ENCODE results near the gene ACSF3.

Gene ACSF3

GRCh38 chr16:89093602-89094251 is at the start of gene ACSF3:
TSS of gene ACSF3 (plus strand) at chr16:89093852. CDS start at chr16:89100682, 6,830 bp downstream.
- Histone ChIP-seq H3K9me3 (no peaks in the 10 kb centered on the region), H3K4me1 (peaks cover 8% of the 10 kb centered on the region; the same call in 1 of the 2 replicates), H3K4me3 (peak within 1 kb of the TSS; percentile 67), H3K36me3 (replicated peaks) (no peaks in the 10 kb centered on the region; the same call in 1 of the 2 replicates), H3K27me3 (ENCODE audit: low read depth) (no peaks in the 10 kb centered on the region)
- DNase-seq (ENCODE audit: low spot score in 2 of 2): peak; percentile 21 to 71
- in situ Hi-C loops (cut with MboI; ENCODE audit: low sequenced_read_pairs): no loop called here

GRCh38 chr16:89044418-89045180 is 49.1 kb upstream of the ACSF3 start:
- DNase-seq (ENCODE audit: low spot score in 2 of 2): no peak
- Histone ChIP-seq H3K27me3 (ENCODE audit: low read depth) (peaks cover 7% of the 10 kb centered on the region; the same call in 1 of the 2 replicates), H3K36me3 (replicated peaks) (no peaks in the 10 kb centered on the region), H3K4me3 (no peak overlapping the region), H3K9me3 (no peaks in the 10 kb centered on the region), H3K4me1 (no peaks in the 10 kb centered on the region)
- in situ Hi-C loops (cut with MboI; ENCODE audit: low sequenced_read_pairs): no loop called here

GRCh38 chr16:89045181-89045815 is 48.4 kb upstream of the ACSF3 start:
- in situ Hi-C loops (cut with MboI; ENCODE audit: low sequenced_read_pairs): no loop called here

GRCh38 chr16:89045881-89046280 is 47.8 kb upstream of the ACSF3 start:
- no peaks in the 10 kb centered on the region for H3K36me3 ChIP-seq (replicated peaks)
- no peak for DNase-seq (ENCODE audit: low spot score in 2 of 2)
- in situ Hi-C loops (cut with MboI; ENCODE audit: low sequenced_read_pairs): no loop called here
- H3K9me3 ChIP-seq: no peaks in the 10 kb centered on the region
- no peak overlapping the region for H3K4me3 ChIP-seq
- H3K27me3 ChIP-seq (ENCODE audit: low read depth): peaks cover 7% of the 10 kb centered on the region; the same call in 1 of the 2 replicates
- no peaks in the 10 kb centered on the region for H3K4me1 ChIP-seq

More at GRCh38 chr16:89045181-89045815, 48.4 kb upstream of the ACSF3 start:
- no peaks in the 10 kb centered on the region for H3K4me1 ChIP-seq
- peaks cover 7% of the 10 kb centered on the region; the same call in 1 of the 2 replicates for H3K27me3 ChIP-seq (ENCODE audit: low read depth)
- no peak for DNase-seq (ENCODE audit: low spot score in 2 of 2)
- no peaks in the 10 kb centered on the region for H3K36me3 ChIP-seq (replicated peaks)
- H3K4me3 ChIP-seq: no peak overlapping the region
- no peaks in the 10 kb centered on the region for H3K9me3 ChIP-seq

- no peak for DNase-seq (ENCODE audit: low spot score in 2 of 2)
- no peak overlapping the region for H3K4me3 ChIP-seq
- H3K36me3 ChIP-seq (replicated peaks): no peaks in the 10 kb centered on the region
- no peaks in the 10 kb centered on the region for H3K9me3 ChIP-seq
- in situ Hi-C loops (cut with MboI; ENCODE audit: low sequenced_read_pairs): no loop called here
- H3K27me3 ChIP-seq (ENCODE audit: low read depth): peaks cover 7% of the 10 kb centered on the region; the same call in 1 of the 2 replicates
- H3K4me1 ChIP-seq: no peaks in the 10 kb centered on the region
Measured at GRCh38 chr16:89046491-89046890, 47.2 kb upstream of the ACSF3 start.

- in situ Hi-C loops (cut with MboI; ENCODE audit: low sequenced_read_pairs): no loop called here
- no peaks in the 10 kb centered on the region for H3K9me3 ChIP-seq
- no peaks in the 10 kb centered on the region for H3K4me1 ChIP-seq
- no peaks in the 10 kb centered on the region for H3K36me3 ChIP-seq (replicated peaks)
- DNase-seq (ENCODE audit: low spot score in 2 of 2): no peak
- H3K27me3 ChIP-seq (ENCODE audit: low read depth): peaks cover 11% of the 10 kb centered on the region; the same call in 1 of the 2 replicates
- H3K4me3 ChIP-seq: no peak overlapping the region
Measured at GRCh38 chr16:89047331-89048089, 46.1 kb upstream of the ACSF3 start.

- Histone ChIP-seq H3K27me3 (ENCODE audit: low read depth) (peaks cover 11% of the 10 kb centered on the region; the same call in 1 of the 2 replicates), H3K4me3 (no peak overlapping the region), H3K9me3 (no peaks in the 10 kb centered on the region), H3K36me3 (replicated peaks) (no peaks in the 10 kb centered on the region), H3K4me1 (no peaks in the 10 kb centered on the region)
- DNase-seq (ENCODE audit: low spot score in 2 of 2): no peak
- in situ Hi-C loops (cut with MboI; ENCODE audit: low sequenced_read_pairs): no loop called here
Measured at GRCh38 chr16:89048090-89048725, 45.4 kb upstream of the ACSF3 start.

- in situ Hi-C loops (cut with MboI; ENCODE audit: low sequenced_read_pairs): no loop called here
- peaks cover 11% of the 10 kb centered on the region; the same call in 1 of the 2 replicates for H3K27me3 ChIP-seq (ENCODE audit: low read depth)
Measured at GRCh38 chr16:89048871-89049422, 44.7 kb upstream of the ACSF3 start.

GRCh38 chr16:89049484-89050118 is 44.1 kb upstream of the ACSF3 start:
- Histone ChIP-seq H3K9me3 (no peaks in the 10 kb centered on the region), H3K4me3 (no peak overlapping the region), H3K36me3 (replicated peaks) (no peaks in the 10 kb centered on the region), H3K4me1 (no peaks in the 10 kb centered on the region), H3K27me3 (ENCODE audit: low read depth) (peaks cover 10% of the 10 kb centered on the region; the same call in 1 of the 2 replicates)
- in situ Hi-C loops (cut with MboI; ENCODE audit: low sequenced_read_pairs): no loop called here
- DNase-seq (ENCODE audit: low spot score in 2 of 2): no peak

More at GRCh38 chr16:89048871-89049422, 44.7 kb upstream of the ACSF3 start:
- no peak for DNase-seq (ENCODE audit: low spot score in 2 of 2)
- Histone ChIP-seq H3K4me1 (no peaks in the 10 kb centered on the region), H3K36me3 (replicated peaks) (no peaks in the 10 kb centered on the region), H3K9me3 (no peaks in the 10 kb centered on the region), H3K4me3 (no peak overlapping the region)

- Histone ChIP-seq H3K36me3 (replicated peaks) (no peaks in the 10 kb centered on the region), H3K4me1 (no peaks in the 10 kb centered on the region), H3K27me3 (ENCODE audit: low read depth) (peaks cover 5% of the 10 kb centered on the region; the same call in 1 of the 2 replicates), H3K9me3 (no peaks in the 10 kb centered on the region), H3K4me3 (no peak overlapping the region)
- in situ Hi-C loops (cut with MboI; ENCODE audit: low sequenced_read_pairs): no loop called here
- no peak for DNase-seq (ENCODE audit: low spot score in 2 of 2)
Measured at GRCh38 chr16:89050119-89050867, 43.4 kb upstream of the ACSF3 start.

GRCh38 chr16:89050868-89051311 is 42.8 kb upstream of the ACSF3 start:
- in situ Hi-C loops (cut with MboI; ENCODE audit: low sequenced_read_pairs): no loop called here
- H3K4me3 ChIP-seq: no peak overlapping the region
- no peaks in the 10 kb centered on the region for H3K36me3 ChIP-seq (replicated peaks)
- H3K27me3 ChIP-seq (ENCODE audit: low read depth): peaks cover 4% of the 10 kb centered on the region; the same call in 1 of the 2 replicates
- no peak for DNase-seq (ENCODE audit: low spot score in 2 of 2)
- H3K4me1 ChIP-seq: no peaks in the 10 kb centered on the region
- H3K9me3 ChIP-seq: no peaks in the 10 kb centered on the region
